ENCODE data around the gene APH1A.

The APH1A gene

GRCh38 chr1:150256554-150257341 lies 12.1 kb downstream of the APH1A start:
- peaks cover 39% of the 10 kb centered on the region for H3K27me3 ChIP-seq (ENCODE audit: low read depth, low read length)
- H3K79me2 ChIP-seq (ENCODE audit: low read length), result no peaks in the 10 kb centered on the region
- peak overlapping the region; percentile 84 for H3K4me2 ChIP-seq (ENCODE audit: low read length)
- peaks cover 26% of the 10 kb centered on the region for H3K4me1 ChIP-seq (ENCODE audit: low read length)
- TF ChIP-seq EZH2phosphoT487 (IDR thresholded peaks at IDR 0.05; ENCODE audit: low read depth) (no peak), CTCF (IDR thresholded peaks at IDR 0.05; ENCODE audit: low read depth, low read length) (no peak)
- H3K36me3 ChIP-seq (replicated peaks; ENCODE audit: low read depth, low read length), result no peaks in the 10 kb centered on the region
- H2AFZ ChIP-seq (ENCODE audit: low read depth, low read length), result peak overlapping the region; percentile 91; the same call in 1 of the 2 replicates
- H4K20me1 ChIP-seq (ENCODE audit: insufficient read depth, low read length), result no peaks in the 10 kb centered on the region
- peak overlapping the region; percentile 76 for H3K4me3 ChIP-seq (ENCODE audit: low read length)
- H3K9ac ChIP-seq (ENCODE audit: low read length), result peak overlapping the region; percentile 58; the same call in 1 of the 2 replicates
- no peak overlapping the region for H3K27ac ChIP-seq (ENCODE audit: low read length)
- H3K9me3 ChIP-seq (ENCODE audit: insufficient read depth, low read length), result no peaks in the 10 kb centered on the region

- peak overlapping the region; percentile 58 for H3K9ac ChIP-seq (ENCODE audit: low read length)
- peak overlapping the region; percentile 91 for H2AFZ ChIP-seq (ENCODE audit: low read depth, low read length)
- H4K20me1 ChIP-seq (ENCODE audit: insufficient read depth, low read length), result no peaks in the 10 kb centered on the region
- H3K36me3 ChIP-seq (replicated peaks; ENCODE audit: low read depth, low read length), result no peaks in the 10 kb centered on the region
- H3K4me1 ChIP-seq (ENCODE audit: low read length), result peaks cover 26% of the 10 kb centered on the region
- H3K27ac ChIP-seq (ENCODE audit: low read length), result no peak overlapping the region
- peaks cover 39% of the 10 kb centered on the region for H3K27me3 ChIP-seq (ENCODE audit: low read depth, low read length)
- peak overlapping the region; percentile 84 for H3K4me2 ChIP-seq (ENCODE audit: low read length)
- no peaks in the 10 kb centered on the region for H3K9me3 ChIP-seq (ENCODE audit: insufficient read depth, low read length)
- TF ChIP-seq CTCF (IDR thresholded peaks at IDR 0.05; ENCODE audit: low read depth, low read length) (no peak), EZH2phosphoT487 (IDR thresholded peaks at IDR 0.05; ENCODE audit: low read depth) (no peak)
- peak overlapping the region; percentile 76 for H3K4me3 ChIP-seq (ENCODE audit: low read length)
- H3K79me2 ChIP-seq (ENCODE audit: low read length), result no peaks in the 10 kb centered on the region
Measured at GRCh38 chr1:150256198-150256553, 12.6 kb downstream of the APH1A start.

GRCh38 chr1:150249936-150250335 lies 18.9 kb downstream of the APH1A start:
- no peak overlapping the region for H3K4me3 ChIP-seq (ENCODE audit: low read length)
- H3K79me2 ChIP-seq (ENCODE audit: low read length), result no peaks in the 10 kb centered on the region
- 0 out of 2 replicates have a peak, but pooled peaks cover 3% of the 10 kb centered on the region for H3K27me3 ChIP-seq (ENCODE audit: low read depth, low read length)
- H3K4me2 ChIP-seq (ENCODE audit: low read length), result no peak overlapping the region
- no peaks in the 10 kb centered on the region for H3K4me1 ChIP-seq (ENCODE audit: low read length)
- no peaks in the 10 kb centered on the region for H3K36me3 ChIP-seq (replicated peaks; ENCODE audit: low read depth, low read length)
- H3K9me3 ChIP-seq (ENCODE audit: insufficient read depth, low read length), result no peaks in the 10 kb centered on the region
- H4K20me1 ChIP-seq (ENCODE audit: insufficient read depth, low read length), result no peaks in the 10 kb centered on the region
- H3K9ac ChIP-seq (ENCODE audit: low read length), result no peak overlapping the region
- no peak for TF ChIP-seq CTCF (IDR thresholded peaks at IDR 0.05; ENCODE audit: low read depth, low read length)
- TF ChIP-seq EZH2phosphoT487 (IDR thresholded peaks at IDR 0.05; ENCODE audit: low read depth), result no peak
- 0 out of 2 replicates have a peak overlapping the region, but pooled peaks have one; percentile 45 for H2AFZ ChIP-seq (ENCODE audit: low read depth, low read length)
- no peak overlapping the region for H3K27ac ChIP-seq (ENCODE audit: low read length)

- Histone ChIP-seq H3K79me2 (ENCODE audit: low read length) (no peaks in the 10 kb centered on the region), H3K4me3 (ENCODE audit: low read length) (no peak overlapping the region), H3K27me3 (ENCODE audit: low read depth, low read length) (0 out of 2 replicates have a peak, but pooled peaks cover 3% of the 10 kb centered on the region), H3K4me2 (ENCODE audit: low read length) (no peak overlapping the region), H2AFZ (ENCODE audit: low read depth, low read length) (no peak overlapping the region), H3K4me1 (ENCODE audit: low read length) (peaks cover 8% of the 10 kb centered on the region), H4K20me1 (ENCODE audit: insufficient read depth, low read length) (no peaks in the 10 kb centered on the region), H3K9ac (ENCODE audit: low read length) (no peak overlapping the region), H3K9me3 (ENCODE audit: insufficient read depth, low read length) (no peaks in the 10 kb centered on the region), H3K27ac (ENCODE audit: low read length) (no peak overlapping the region), H3K36me3 (replicated peaks; ENCODE audit: low read depth, low read length) (no peaks in the 10 kb centered on the region)
- TF ChIP-seq CTCF (IDR thresholded peaks at IDR 0.05; ENCODE audit: low read depth, low read length) (no peak), EZH2phosphoT487 (IDR thresholded peaks at IDR 0.05; ENCODE audit: low read depth) (no peak)
Measured at GRCh38 chr1:150243003-150243402, 25.8 kb downstream of the APH1A start.
